ENCODE data around the gene INTS11.
A peak's percentile ranks its signal among the peaks of the same experiment; 100 is the strongest.

INTS11 gene

GRCh38 chr1:1324524-1325287, at the start of gene INTS11, which contains the start of gene CPTP:
Gene INTS11 (minus strand): TSS chr1:1324660. CDS start chr1:1324608, 52 bp downstream.
Gene CPTP (plus strand): TSS chr1:1324802. CDS start chr1:1326911, 2,109 bp downstream.
- TF ChIP-seq CTCF (IDR thresholded peaks at IDR 0.05; ENCODE audit: low read length), result no peak
- TF ChIP-seq EZH2 (IDR thresholded peaks at IDR 0.05; ENCODE audit: borderline replicate concordance, low read length), result no peak
- Histone ChIP-seq H3K9ac (ENCODE audit: low read length) (peak within 1 kb of the TSS; percentile 96), H3K9me2 (ENCODE audit: low read depth, low read length) (no peaks in the 10 kb centered on the region), H3K36me3 (ENCODE audit: insufficient read depth, low read length) (peaks cover 22% of the 10 kb centered on the region; the same call in 1 of the 2 replicates), H2AFZ (ENCODE audit: low read length) (no peak within 1 kb of the TSS), H3K27me3 (ENCODE audit: insufficient read depth, low read length) (no peaks in the 10 kb centered on the region), H3K4me1 (ENCODE audit: insufficient read depth, low read length, severe bottlenecking) (peaks cover 26% of the 10 kb centered on the region), H3K9me3 (ENCODE audit: low read length) (no peaks in the 10 kb centered on the region), H3K27ac (ENCODE audit: low read depth, low read length, poor library complexity, severe bottlenecking) (peak within 1 kb of the TSS; percentile 70), H3F3A (ENCODE audit: insufficient read depth, low read length) (no peaks in the 10 kb centered on the region), H3K4me3 (ENCODE audit: low read depth, low read length, poor library complexity, severe bottlenecking) (peak within 1 kb of the TSS; percentile 86), H4K20me1 (ENCODE audit: insufficient read depth, low read length) (no peaks in the 10 kb centered on the region), H3K79me2 (ENCODE audit: insufficient read depth, low read length) (peaks cover 17% of the 10 kb centered on the region), H3K4me2 (ENCODE audit: low read length) (peak within 1 kb of the TSS; percentile 90)

- H3K36me3 ChIP-seq (ENCODE audit: insufficient read depth, low read length), result peaks cover 14% of the 10 kb centered on the region; the same call in 1 of the 2 replicates
- H3K4me3 ChIP-seq (ENCODE audit: low read depth, low read length, poor library complexity, severe bottlenecking), result peak overlapping the region; percentile 98
- TF ChIP-seq CTCF (IDR thresholded peaks at IDR 0.05; ENCODE audit: low read length) (no peak), EZH2 (IDR thresholded peaks at IDR 0.05; ENCODE audit: borderline replicate concordance, low read length) (no peak)
- peak overlapping the region; percentile 85 for H3K4me2 ChIP-seq (ENCODE audit: low read length)
- H3K79me2 ChIP-seq (ENCODE audit: insufficient read depth, low read length), result peaks cover 10% of the 10 kb centered on the region; the same call in 1 of the 2 replicates
- peaks cover 39% of the 10 kb centered on the region for H3K4me1 ChIP-seq (ENCODE audit: insufficient read depth, low read length, severe bottlenecking)
- no peaks in the 10 kb centered on the region for H3K9me3 ChIP-seq (ENCODE audit: low read length)
- H2AFZ ChIP-seq (ENCODE audit: low read length), result no peak overlapping the region
- H3F3A ChIP-seq (ENCODE audit: insufficient read depth, low read length), result no peaks in the 10 kb centered on the region
- no peaks in the 10 kb centered on the region for H3K27me3 ChIP-seq (ENCODE audit: insufficient read depth, low read length)
- no peak overlapping the region for H3K27ac ChIP-seq (ENCODE audit: low read depth, low read length, poor library complexity, severe bottlenecking)
- no peaks in the 10 kb centered on the region for H4K20me1 ChIP-seq (ENCODE audit: insufficient read depth, low read length)
- no peaks in the 10 kb centered on the region for H3K9me2 ChIP-seq (ENCODE audit: low read depth, low read length)
- H3K9ac ChIP-seq (ENCODE audit: low read length), result peak overlapping the region; percentile 100
These were observed 49.5 kb upstream of the INTS11 start for GRCh38 chr1:1373815-1374588.

- H3K4me1 ChIP-seq (ENCODE audit: insufficient read depth, low read length, severe bottlenecking), result peaks cover 39% of the 10 kb centered on the region
- peaks cover 14% of the 10 kb centered on the region; the same call in 1 of the 2 replicates for H3K36me3 ChIP-seq (ENCODE audit: insufficient read depth, low read length)
- H3K9ac ChIP-seq (ENCODE audit: low read length), result peak overlapping the region; percentile 100; the same call in 1 of the 2 replicates
These were observed 48.8 kb upstream of the INTS11 start for GRCh38 chr1:1373051-1373814.

More at GRCh38 chr1:1373051-1373814, 48.8 kb upstream of the INTS11 start:
- H4K20me1 ChIP-seq (ENCODE audit: insufficient read depth, low read length), result no peaks in the 10 kb centered on the region
- H2AFZ ChIP-seq (ENCODE audit: low read length), result no peak overlapping the region
- peaks cover 10% of the 10 kb centered on the region; the same call in 1 of the 2 replicates for H3K79me2 ChIP-seq (ENCODE audit: insufficient read depth, low read length)
- no peaks in the 10 kb centered on the region for H3K27me3 ChIP-seq (ENCODE audit: insufficient read depth, low read length)
- H3K4me2 ChIP-seq (ENCODE audit: low read length), result peak overlapping the region; percentile 85
- H3K9me2 ChIP-seq (ENCODE audit: low read depth, low read length), result no peaks in the 10 kb centered on the region
- H3K9me3 ChIP-seq (ENCODE audit: low read length), result no peaks in the 10 kb centered on the region
- no peak overlapping the region for H3K27ac ChIP-seq (ENCODE audit: low read depth, low read length, poor library complexity, severe bottlenecking)
- H3K4me3 ChIP-seq (ENCODE audit: low read depth, low read length, poor library complexity, severe bottlenecking), result peak overlapping the region; percentile 98
- TF ChIP-seq EZH2 (IDR thresholded peaks at IDR 0.05; ENCODE audit: borderline replicate concordance, low read length) (no peak), CTCF (IDR thresholded peaks at IDR 0.05; ENCODE audit: low read length) (no peak)
- H3F3A ChIP-seq (ENCODE audit: insufficient read depth, low read length), result no peaks in the 10 kb centered on the region

Data from OCI-LY1 (cell line).